DMS53 treated with DMSO at 0.1 percent for 48 hours (cell line): ENCODE measurements around the gene SGSH.
A peak's percentile ranks its signal among the peaks of the same experiment; 100 is the strongest.
"Not testable (repeated sequence)": the region's sequence is repeated elsewhere in the genome, so short reads cannot be mapped to it uniquely, and the experiment has no call there.

Source experiments
- DNase-seq: peaks from one replicate; lab custom pipeline; 2025; ENCODE audit not compliant: unreplicated experiment; lab: John Stamatoyannopoulos, UW

SGSH gene

GRCh38 chr17:80253631-80254395, 33.7 kb upstream of the SGSH start:
- no peak for DNase-seq

GRCh38 chr17:80252871-80253270, 32.7 kb upstream of the SGSH start:
- peak; percentile 59 for DNase-seq

DNA sequence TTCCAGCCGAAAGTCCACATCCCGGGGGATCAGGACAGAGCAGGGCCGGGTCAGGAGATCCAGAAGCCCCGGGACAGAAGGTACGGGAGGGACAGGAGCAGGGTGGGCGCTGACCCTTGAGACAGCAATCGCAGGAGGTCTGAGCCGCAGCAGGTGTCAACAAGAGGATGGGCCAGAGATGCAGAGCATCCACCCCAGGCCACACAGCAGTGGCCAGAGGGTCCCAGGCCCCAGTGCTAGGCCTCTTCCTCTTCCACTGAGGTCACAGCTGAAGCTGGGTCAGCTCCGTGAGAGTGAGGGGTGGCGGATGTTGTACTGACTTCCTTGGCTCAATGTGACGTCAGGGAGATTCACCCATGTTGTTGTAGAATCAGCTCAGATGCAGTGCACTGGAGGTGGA, 31.8 kb upstream of the SGSH start:
- DNase-seq: no peak

DNA sequence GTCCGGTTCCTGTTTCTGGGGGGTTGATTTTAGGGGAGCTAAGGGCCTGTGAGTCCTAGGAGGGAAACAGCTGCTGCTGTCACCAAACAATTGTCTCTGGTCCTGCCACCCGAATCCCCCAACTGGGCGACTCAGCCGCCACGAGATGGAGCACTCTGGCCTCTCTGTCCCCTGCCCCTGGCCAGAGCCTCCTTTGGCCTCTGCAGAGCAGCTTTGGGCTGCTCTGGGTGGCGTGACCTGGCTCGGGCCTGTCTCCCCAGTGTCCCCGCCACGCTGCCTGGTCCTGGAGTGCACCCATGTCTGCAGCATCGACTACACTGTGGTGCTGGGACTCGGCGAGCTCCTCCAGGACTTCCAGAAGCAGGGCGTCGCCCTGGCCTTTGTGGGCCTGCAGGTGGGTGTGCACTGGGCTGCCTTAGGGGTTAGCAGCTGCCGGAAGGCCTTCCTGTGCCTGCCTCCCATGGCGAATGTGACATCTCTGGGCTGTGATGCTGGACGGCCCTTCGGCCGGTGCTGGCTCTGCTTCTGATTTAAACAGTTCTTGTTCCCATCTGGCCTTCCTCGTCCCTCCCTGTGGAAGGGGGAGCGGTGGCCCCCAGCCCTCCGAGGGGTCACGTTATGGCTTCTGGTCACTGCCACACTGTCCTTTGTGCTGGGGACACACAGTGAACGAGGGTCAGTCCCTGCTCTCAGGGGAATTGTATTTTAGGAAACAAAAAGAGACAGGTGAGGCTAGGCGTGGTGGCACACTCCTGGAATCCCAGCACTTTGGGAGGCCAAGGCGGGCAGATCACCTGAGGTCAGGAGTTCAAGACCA, 29.0 kb upstream of the SGSH start:
- no peak for DNase-seq

GRCh38 chr17:80248001-80248893, 28.1 kb upstream of the SGSH start:
- DNase-seq: no peak

DNA sequence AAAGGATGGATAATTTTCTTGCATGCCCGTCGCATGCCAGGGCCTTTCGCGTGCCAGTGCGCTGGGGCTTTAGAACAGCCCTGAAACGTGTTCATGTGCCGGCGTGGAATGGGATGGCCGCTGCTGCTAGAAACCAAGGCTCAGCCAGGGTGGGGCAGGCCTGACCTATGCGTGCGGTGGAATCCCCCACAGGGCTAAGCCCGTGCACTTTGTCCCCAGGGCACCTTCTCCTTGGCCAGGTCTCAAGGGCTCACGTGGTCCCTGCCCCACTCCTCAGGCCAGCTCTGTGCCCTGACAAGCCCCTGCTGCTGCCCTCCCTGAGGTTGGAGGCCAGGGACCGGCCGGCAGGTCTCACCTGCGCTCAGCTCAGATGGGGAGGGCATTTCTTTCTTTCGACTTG, 27.4 kb upstream of the SGSH start:
- DNase-seq: no peak

GRCh38 chr17:80246726-80247125, 26.6 kb upstream of the SGSH start:
- no peak for DNase-seq

GRCh38 chr17:80246266-80246681, 26.1 kb upstream of the SGSH start:
- no peak for DNase-seq

DNA sequence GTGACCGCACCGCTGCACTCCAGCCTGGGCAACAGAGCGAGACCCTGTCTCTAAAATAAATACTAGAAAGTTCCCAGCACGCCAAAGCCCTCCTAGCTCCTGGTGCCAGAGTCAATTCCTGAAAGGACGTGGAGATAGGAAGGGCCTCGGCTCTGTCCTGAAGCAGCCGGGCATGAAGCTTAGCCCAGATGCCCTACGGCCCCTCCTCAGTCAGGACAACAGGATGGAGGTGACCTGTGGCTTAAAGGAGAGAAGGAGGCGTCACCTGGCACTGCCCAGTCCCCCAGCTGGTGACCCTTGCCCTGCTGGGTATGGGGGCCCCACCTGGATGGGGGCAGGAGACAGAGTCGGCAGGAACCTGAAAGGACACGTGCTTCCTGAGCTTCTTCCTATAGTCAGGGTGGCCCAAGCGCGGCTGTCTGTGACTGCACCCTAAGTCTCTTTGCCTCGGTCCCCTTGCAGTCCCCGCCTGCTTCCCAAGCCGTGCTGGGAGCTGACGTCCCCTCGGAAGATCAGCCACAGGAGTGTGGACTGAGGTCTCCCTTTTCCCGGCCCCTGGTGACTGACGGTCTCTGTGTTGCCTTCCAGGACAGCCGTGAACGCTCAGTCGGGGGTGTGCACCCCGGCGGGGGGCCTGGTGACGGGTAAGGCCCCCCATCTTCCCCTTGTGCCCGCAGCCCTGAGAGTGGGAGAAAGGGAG, 25.6 kb upstream of the SGSH start:
- DNase-seq: no peak

DNA sequence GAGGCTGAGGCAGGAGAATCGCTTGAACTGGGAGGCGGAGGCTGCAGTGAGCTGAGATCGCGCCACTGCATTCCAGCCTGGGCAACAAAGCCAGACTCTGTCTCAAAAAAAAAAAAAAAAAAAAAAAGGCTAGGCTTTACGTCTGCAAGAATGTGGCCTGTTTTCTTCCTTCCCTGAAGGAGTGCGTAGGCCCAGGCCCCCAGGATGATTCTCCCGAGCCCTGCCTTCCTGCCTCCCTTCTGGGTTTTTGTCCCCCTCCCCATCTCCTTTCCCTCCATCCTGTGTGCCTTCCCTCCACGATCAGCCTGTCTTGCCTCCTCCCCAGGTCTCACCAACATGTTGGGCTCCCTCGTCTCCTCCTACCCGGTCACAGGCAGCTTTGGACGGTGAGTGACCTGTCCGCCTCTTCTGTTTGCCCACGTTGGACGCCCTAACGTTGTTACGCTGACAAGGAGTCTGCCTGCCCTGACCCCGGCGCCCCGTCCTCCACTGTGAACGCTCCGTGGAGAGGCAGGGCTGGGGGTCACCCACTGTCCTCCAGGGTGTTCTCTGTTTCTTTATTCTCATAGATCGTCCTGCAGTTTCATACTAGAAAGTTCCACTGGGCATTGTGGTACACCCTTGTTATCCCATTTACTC, 24.9 kb upstream of the SGSH start:
- DNase-seq: no peak

- DNase-seq: not testable (repeated sequence)
These were observed 24.3 kb upstream of the SGSH start for GRCh38 chr17:80244448-80244847.

DNA sequence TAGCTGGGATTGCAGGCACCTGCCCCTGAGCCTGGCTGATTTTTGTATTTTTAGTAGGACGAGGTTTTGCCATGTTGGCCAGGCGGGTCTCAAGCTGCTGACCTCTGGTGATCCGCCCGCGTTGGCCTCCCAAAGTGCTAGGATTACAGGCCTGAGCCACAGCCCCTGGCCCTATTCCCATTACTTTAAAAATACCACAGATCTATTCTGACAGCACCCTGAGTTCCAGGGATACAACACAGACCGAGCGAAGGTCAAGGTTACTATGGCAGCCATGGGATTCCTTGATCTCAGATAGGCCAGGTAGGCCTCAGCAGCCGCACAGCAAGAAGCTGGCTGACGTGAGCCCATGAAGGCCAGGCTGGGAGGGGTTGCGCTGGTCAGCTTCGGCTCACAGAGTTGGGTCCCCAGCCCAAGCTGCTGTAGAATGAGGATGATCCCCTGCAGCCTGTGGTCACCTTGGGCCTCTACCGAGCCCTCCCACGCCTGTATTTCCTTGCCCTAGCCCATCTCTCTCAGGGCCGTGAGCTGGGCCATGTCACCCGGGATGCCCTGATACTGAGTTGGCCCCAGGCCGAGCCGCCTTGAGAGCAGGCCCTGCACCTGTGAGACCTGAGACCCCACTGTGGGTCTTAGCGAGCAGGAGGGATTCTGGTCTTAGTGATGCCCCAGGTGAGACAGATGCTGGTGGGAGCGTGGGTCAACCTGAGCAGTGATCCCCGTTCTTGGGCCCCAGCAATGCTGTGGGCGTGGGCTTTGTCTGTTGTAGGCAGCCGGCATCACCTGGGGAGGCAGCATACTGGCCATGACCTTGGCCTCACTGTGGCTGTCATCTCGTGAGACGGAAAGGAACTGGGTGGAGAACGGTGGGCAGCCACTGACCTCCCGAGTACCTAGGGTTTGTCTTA, 23.6 kb upstream of the SGSH start:
- DNase-seq: no peak

DNA sequence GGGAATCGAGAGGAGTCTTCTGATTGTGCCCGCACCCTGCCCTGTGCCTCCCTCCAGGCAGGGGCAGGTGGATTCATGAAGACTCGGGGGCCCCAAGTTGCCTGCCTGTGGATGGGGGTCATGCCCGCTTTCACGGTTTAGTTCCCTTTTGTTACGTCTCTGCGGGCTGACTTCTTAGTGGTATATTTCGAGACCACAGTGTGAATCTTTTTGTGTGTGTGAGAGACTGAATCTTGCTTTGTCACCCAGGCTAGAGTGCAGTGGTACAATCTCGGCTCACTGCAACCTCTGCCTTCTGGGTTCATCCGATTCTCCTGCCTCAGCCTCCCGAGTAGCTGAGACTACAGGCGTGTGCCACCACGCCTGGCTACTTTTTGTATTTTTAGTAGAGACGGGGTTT, 22.4 kb upstream of the SGSH start:
- DNase-seq: no peak

DNA sequence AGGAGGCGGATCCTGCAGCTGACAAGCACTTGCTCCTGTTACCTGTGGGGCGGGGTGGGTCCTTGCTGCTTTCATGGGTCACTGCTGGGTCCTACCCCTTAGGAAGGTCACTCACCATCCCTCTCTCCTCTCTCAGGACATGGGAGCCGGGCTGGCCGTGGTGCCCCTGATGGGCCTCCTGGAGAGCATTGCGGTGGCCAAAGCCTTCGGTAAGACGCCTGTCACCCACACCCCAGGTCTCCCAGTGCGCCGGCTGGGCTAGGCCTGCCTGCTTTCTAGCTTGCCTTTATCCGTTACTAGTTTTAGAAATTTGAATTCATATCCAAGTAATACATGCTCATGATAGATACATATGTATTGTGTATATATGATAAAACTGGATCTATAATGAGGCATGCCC, 17.3 kb upstream of the SGSH start:
- DNase-seq: no peak

- DNase-seq: no peak
These were observed 16.8 kb upstream of the SGSH start for GRCh38 chr17:80236911-80237310.

DNA sequence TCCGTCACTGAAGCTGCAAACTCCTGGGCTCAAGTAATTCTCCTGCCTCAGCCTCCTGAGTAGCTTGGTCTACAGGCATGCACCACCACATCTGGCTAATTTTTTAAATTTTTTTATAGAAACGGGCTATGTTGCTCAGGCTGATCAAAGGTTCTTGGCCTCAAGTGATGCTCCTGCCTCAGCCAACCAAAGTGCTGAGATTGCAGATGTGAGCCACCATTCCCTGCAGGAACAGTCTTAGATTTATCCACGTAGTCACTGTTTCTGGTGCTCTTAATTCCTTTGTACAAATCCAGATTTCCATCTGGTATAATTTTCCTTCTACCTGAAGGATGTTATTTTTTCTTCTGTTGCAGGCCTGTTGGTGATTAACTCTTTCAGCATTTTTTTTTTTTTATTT, 13.1 kb upstream of the SGSH start:
- DNase-seq: no peak

DNA sequence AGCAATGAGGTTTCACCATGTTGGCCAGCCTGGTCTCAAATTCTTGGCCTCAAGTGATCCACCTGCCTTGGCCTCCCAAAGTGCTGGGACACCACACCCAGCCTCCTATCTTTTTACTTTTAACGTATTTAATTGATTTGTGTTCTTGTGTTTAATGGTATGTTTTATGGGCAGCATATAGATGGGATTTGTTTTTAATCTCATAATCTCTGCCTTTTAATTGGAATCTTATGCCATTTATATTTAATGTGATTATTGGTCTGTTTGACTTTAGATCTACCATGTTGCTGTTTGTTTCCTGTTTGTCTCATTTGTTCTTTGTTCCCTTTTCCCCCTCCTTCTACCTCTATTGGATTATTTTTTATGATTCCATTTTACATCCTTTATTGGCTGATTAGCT, 12.3 kb upstream of the SGSH start:
- DNase-seq: no peak

DNA sequence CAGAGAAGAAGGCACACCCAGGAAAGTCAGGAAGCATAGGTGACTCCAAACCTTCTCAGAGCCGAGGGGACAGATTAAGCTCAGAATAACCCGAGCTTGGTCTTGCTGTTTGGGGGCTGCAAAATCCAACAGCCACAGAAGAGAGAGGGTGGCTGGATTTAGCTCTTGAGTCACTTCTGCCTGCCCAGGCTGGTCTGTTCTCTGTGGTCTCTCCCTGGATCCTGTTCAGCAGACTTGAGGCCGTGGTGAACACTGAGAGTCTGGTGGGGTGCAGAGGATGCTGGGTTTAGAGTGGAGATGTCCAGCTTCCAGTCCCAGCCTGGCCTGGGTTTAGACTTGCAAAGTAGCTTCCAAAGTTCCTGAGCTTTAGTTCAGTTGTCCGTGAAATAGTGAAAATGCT, 8.9 kb upstream of the SGSH start:
- no peak for DNase-seq

- no peak for DNase-seq
These were observed 8.3 kb upstream of the SGSH start for GRCh38 chr17:80228477-80228876.
